Memory B cell (primary cell): ENCODE data around the gene PITPNM2.

Source experiments
- ATAC-seq: fragments of 150-1000 bp; cut with Tn5 transposase; 2 replicates; pipeline ENCODE4 v1.10.0; 2021; ENCODE audit warnings: low read depth, mild to moderate bottlenecking, moderate library complexity
- DNase-seq, 2 donors: peaks; one replicate each; pipeline ENCODE4 v3.0.0; 2022; ENCODE audit warnings: low spot score in 2 of 2
- H3K27ac Mint-ChIP-seq: one replicate; pipeline ENCODE4 v1.8.0; 2022; ENCODE audit warnings: mild to moderate bottlenecking, moderate library complexity, mixed read lengths
- H3K27me3 Mint-ChIP-seq: one replicate; pipeline ENCODE4 v1.8.0; 2022; ENCODE audit warnings: mixed read lengths
- H3K36me3 Mint-ChIP-seq: one replicate; pipeline ENCODE4 v1.8.0; 2022; ENCODE audit warnings: mild to moderate bottlenecking, mixed read lengths
- H3K4me1 Mint-ChIP-seq: one replicate; pipeline ENCODE4 v1.8.0; 2022; ENCODE audit warnings: mixed read lengths
- H3K4me3 Mint-ChIP-seq: one replicate; pipeline ENCODE4 v1.8.0; 2022; ENCODE audit warnings: mild to moderate bottlenecking, moderate library complexity, mixed read lengths
- H3K9me3 Mint-ChIP-seq: one replicate; pipeline ENCODE4 v1.8.0; 2022; ENCODE audit warnings: mixed read lengths

The PITPNM2 gene

DNA sequence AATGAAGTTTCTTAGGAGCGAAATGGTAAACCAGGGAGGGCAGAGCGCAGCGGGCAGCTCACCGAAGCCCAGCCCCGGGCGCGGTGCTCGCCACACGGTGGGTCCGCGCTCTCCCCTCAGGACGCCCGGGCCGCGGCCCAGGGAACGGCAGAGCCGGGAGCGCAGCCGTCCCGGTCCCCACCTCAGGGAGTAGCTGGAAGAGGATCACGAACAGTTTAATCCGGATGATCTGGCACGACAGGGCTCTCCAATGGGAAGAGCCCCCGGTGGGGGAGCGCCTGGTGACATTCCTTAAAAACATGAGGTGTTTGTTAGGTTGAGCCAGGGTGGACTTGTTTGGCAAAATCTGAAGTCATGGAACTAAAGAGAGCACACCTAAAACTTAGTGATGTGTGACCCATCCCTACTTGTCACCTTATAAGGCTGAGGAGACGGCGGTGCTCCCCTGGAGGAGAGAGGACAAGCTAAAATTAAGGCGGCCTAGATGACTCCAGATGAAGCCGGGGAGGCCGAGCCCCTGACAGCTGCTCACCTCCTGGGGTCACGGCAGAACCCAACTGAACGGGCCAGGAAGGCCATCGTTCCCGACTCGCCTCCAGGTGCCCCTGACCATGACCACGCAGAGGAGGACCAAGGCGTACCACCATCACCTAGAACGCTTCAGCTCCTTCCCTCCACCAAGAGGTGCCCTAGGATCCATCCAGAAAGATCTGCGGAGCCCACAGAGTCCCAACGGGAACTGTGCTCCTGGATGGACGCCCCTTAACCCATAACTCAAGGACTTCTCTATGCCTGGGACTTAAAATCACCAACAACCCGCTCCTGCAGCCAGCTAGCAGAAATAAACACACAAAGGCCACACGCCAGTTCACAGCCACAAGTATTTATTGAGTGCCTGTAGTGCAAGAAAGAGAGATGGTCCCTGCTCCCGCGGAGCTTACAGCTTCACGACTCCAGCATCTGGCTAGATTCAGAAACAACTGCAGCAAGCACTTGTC is 866 bp upstream of the PITPNM2 start:
- H3K4me3 Mint-ChIP-seq, result peak overlapping the region; percentile 78
- H3K27ac Mint-ChIP-seq, result no peak overlapping the region
- no peaks in the 10 kb centered on the region for H3K9me3 Mint-ChIP-seq
- H3K4me1 Mint-ChIP-seq, result peaks cover 23% of the 10 kb centered on the region
- DNase-seq (no peak), ATAC-seq (no peak)
- H3K36me3 Mint-ChIP-seq, result no peaks in the 10 kb centered on the region
- H3K27me3 Mint-ChIP-seq, result no peaks in the 10 kb centered on the region

DNA sequence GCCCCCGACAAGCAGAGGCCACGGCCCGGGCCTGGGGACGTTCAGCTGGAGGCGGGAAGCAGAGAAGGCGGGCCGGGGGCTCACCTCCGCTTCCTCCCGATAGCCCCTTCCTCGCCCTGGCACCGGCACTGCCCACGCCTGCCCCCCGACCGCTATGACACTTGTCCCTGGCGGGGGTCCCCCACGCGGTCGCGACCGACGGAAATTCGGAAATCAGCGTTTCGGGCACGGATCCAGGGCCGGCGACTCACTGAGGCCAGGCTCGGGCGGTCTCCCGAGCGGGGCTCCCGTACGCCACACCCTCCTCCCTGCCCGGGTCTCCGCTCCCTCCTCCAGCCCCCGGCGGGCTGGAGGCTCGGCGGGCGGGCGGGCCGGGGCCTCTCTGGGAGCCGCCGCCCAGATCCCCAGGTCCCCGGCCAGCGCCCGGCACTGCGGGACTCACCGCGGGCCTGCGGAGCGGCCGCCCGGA is 581 bp downstream of the PITPNM2 start:
- Mint-ChIP-seq H3K4me1 (peaks cover 25% of the 10 kb centered on the region), H3K27ac (peak overlapping the region; percentile 43), H3K27me3 (no peaks in the 10 kb centered on the region), H3K9me3 (no peaks in the 10 kb centered on the region), H3K36me3 (peaks cover 6% of the 10 kb centered on the region), H3K4me3 (peak overlapping the region; percentile 70)
- no peak for ATAC-seq
- DNase-seq, result no peak

DNA sequence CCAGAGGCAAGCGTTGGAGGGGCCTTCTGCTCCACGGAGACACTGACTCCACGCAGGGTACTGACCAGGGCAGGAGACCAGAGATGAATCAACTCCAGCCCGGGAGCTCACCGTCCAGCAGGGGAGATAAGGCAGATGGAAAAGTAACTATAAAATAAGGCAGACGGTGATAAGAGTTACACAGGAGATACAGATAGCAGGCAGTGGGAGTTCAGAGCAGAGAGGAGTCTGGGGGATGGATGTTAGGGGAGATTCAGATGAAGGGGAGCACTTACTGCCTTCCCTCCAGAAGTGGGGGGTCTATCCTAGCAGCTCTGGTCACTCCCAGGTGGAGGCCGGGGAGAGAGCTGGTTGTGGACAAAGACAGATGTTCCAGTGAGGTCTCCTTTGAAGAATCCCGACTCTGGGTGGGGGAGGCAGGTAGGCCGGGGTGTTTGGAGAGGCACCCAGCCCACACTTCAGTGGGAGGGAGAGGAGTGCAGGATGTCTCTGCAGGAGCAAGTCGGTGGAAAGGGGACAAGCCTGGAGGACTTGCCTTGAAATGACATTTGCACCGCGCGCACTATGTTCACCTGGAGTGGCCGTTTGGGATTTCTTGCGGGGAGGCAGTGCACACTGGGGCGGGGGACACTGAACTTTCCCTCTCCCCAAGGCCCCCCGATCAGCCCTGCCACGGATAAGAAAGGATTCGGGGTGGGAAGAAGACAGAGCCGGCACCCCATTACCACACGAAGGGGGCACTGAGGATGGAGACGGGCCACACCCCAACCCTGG is 1.2 kb downstream of the PITPNM2 start:
- H3K27me3 Mint-ChIP-seq, result no peaks in the 10 kb centered on the region
- DNase-seq (no peak), ATAC-seq (no peak)
- H3K4me1 Mint-ChIP-seq, result peaks cover 27% of the 10 kb centered on the region
- H3K9me3 Mint-ChIP-seq, result no peaks in the 10 kb centered on the region
- peak overlapping the region; percentile 43 for H3K27ac Mint-ChIP-seq
- peak overlapping the region; percentile 70 for H3K4me3 Mint-ChIP-seq
- H3K36me3 Mint-ChIP-seq, result peaks cover 7% of the 10 kb centered on the region

DNA sequence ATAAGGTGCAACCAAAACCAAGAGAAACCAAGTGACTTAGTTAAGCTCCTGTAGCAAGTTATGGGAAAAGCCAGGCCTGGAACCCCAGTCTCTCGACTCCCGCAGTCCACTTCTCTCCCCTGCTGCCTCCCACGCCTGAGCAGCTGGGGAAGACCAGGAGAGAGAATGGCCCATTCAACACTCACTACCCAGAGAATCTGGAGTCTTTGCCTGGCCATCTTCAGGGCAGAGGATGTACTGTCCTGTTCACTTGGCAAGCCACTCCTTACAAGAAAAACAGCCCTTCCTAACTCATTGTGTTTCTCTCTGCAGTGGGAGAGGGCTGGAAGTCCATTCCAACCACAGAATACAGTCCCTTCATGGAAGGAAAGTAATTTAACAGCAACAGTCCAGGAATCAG is 1.8 kb downstream of the PITPNM2 start:
- Mint-ChIP-seq H3K4me1 (peaks cover 28% of the 10 kb centered on the region), H3K27me3 (no peaks in the 10 kb centered on the region), H3K4me3 (peak overlapping the region; percentile 70), H3K9me3 (no peaks in the 10 kb centered on the region), H3K27ac (peak overlapping the region; percentile 43), H3K36me3 (peaks cover 7% of the 10 kb centered on the region)
- ATAC-seq (no peak), DNase-seq (no peak)

DNA sequence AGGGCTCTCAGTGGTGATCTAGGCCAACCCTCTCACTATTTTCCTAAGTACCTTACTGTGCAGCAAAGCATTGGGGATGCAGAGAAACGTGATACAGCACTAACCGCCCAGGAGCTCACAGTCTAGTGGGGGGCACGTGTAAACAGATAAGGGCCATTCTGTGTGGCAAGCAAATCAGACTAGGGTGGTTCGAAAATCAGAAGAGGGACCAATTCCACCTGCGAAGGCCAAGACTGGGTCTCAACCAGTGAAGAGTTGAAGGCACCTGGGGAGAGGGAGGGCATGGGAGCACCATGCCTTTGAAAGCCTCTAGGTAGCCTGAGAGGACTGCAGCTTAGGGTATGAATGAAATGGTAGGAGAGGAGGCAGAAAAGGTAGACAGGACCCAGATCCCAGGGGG is 2.2 kb downstream of the PITPNM2 start:
- DNase-seq (no peak), ATAC-seq (no peak)
- peaks cover 30% of the 10 kb centered on the region for H3K4me1 Mint-ChIP-seq
- H3K27me3 Mint-ChIP-seq, result no peaks in the 10 kb centered on the region
- H3K9me3 Mint-ChIP-seq, result no peaks in the 10 kb centered on the region
- H3K27ac Mint-ChIP-seq, result no peak overlapping the region
- H3K36me3 Mint-ChIP-seq, result peaks cover 7% of the 10 kb centered on the region
- H3K4me3 Mint-ChIP-seq, result peak overlapping the region; percentile 45

DNA sequence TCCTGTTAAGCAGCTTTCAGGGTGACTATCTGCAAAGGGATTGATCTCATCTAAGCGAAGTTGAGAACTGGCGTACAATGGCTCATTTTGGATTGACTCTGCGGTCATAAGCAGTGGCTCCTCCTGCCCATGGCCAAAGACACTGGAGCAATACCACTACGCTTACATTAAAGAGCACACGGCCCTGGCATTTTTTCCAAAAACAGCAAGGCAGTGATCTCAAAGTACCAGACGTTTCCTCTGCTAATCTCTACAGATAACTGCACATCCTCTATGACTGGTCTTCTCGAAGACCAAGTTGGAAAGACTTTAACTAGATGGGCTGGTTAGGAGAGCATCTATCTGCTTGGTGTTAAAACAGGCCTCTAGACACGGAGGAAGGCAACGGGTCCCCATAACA is 2.7 kb downstream of the PITPNM2 start:
- Mint-ChIP-seq H3K4me1 (peaks cover 32% of the 10 kb centered on the region), H3K9me3 (no peaks in the 10 kb centered on the region), H3K27me3 (no peaks in the 10 kb centered on the region), H3K4me3 (peak overlapping the region; percentile 45), H3K27ac (no peak overlapping the region), H3K36me3 (peaks cover 7% of the 10 kb centered on the region)
- no peak for DNase-seq
- ATAC-seq, result no peak

DNA sequence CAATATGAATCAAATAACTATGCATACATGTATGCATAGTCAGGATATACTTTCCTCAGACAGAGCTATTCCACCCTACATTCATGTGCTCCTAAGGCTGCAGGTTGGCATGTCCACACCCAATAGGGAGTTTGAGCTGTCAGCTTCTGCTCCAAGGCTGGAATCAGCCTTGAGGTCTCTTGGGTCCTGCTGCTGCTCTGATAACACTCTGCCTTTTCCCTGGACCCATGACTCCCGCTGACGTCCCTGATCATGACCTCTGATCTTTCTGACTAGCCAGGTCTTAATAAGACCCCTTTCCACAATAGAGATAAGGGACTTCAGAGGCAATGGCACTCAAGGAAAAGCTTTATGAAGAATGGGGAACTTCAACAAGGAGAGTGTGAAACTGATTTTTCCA is 5.7 kb downstream of the PITPNM2 start:
- H3K4me3 Mint-ChIP-seq, result no peak overlapping the region
- no peaks in the 10 kb centered on the region for H3K27me3 Mint-ChIP-seq
- H3K4me1 Mint-ChIP-seq, result peaks cover 45% of the 10 kb centered on the region
- no peaks in the 10 kb centered on the region for H3K9me3 Mint-ChIP-seq
- H3K36me3 Mint-ChIP-seq, result peaks cover 7% of the 10 kb centered on the region
- no peak overlapping the region for H3K27ac Mint-ChIP-seq
- ATAC-seq (no peak), DNase-seq (no peak)

DNA sequence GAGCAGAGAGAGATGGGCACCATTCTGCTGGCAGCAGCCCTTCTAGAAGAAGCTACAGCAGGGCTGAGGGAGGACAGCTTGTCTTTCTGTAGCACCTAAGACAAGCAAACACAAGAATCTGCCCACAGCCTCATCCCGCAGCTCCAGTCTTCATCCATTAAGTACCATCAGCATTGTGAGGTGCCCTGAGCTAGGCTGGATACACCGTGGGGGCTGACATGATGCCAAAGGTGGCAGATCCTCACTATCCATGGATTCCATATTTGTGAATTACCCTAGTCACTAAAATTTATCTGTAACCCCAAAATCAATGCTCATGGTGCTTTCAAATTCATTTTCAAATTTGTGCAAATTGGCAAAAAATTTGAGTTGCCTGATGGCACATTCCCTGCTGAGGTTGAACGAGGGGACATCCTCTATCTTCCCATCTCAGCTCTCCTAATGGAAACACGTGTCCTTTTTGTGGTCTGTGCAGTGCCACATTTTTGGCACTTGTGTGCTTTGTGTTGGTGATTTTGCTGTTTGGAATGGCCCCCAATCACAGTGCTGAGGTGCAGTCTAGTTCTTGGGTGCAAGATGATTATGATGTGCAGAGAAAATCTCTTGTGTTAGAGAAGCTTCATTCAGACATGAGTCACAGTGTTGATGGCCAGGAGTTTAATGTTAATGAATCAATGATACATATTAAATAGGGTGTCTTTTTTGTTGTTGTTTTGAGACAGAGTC is 7.0 kb downstream of the PITPNM2 start:
- H3K36me3 Mint-ChIP-seq, result peaks cover 9% of the 10 kb centered on the region
- peaks cover 37% of the 10 kb centered on the region for H3K4me1 Mint-ChIP-seq
- ATAC-seq (no peak), DNase-seq (no peak)
- H3K9me3 Mint-ChIP-seq, result no peaks in the 10 kb centered on the region
- no peak overlapping the region for H3K4me3 Mint-ChIP-seq
- no peaks in the 10 kb centered on the region for H3K27me3 Mint-ChIP-seq
- peak overlapping the region; percentile 85 for H3K27ac Mint-ChIP-seq

DNA sequence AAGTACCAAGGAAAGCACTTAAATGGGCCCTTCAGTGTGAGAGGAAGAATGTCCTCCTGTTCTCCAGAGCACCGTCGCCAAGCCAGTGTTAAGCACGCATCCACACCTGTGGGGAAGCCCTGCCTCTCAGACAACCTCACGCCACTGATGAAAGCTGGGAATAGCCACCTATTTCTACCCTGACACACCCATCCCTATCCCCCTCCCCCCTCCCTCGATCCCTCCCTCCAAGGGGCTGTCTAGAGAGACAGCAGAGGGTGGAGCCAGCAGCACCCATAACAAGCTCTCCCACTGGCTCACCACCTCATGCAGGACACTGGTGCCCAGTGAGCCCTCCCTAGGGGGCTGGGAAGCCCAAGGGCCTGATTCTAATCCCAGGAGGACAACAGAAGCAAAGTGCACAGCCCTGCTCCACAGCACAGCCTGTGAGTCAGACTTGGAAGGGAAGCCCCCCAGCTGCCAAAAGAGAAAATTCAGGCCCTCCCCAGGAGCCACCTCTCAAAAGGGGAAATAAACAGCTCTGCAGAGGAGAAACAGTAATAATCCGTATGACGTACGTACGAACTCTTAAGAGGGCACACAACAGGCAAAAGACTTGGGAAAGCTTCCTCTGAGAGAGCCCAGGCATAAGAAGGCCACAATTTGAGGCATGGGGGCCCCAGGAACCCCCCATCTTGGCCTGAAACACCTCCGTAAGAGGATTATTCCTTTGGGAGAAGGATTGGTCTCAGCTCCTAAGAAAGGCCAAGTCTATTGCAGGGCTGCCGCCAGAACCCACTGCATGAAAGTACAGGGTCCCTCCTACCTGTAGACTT is 7.8 kb downstream of the PITPNM2 start:
- peaks cover 9% of the 10 kb centered on the region for H3K36me3 Mint-ChIP-seq
- DNase-seq, result peak in 1 of 2 donors; percentile 29
- peak; percentile 95 for ATAC-seq
- H3K27me3 Mint-ChIP-seq, result no peaks in the 10 kb centered on the region
- H3K4me3 Mint-ChIP-seq, result peak overlapping the region; percentile 44
- peak overlapping the region; percentile 85 for H3K27ac Mint-ChIP-seq
- no peaks in the 10 kb centered on the region for H3K9me3 Mint-ChIP-seq
- peaks cover 29% of the 10 kb centered on the region for H3K4me1 Mint-ChIP-seq

DNA sequence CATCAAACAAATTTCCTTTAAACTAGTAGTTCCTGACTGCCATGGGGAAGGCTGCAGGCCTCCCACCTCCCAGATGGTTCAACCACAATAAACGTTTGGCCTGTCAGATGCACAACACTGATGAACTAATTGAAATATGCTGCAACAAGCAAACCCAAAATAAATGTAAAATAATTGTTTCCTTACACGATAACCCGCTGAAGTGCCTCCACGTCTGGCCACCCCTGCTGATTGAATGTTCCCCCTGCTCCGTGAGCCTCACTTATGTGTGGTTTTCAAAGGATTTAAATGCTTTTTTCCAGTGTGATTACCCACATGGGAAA is 8.4 kb downstream of the PITPNM2 start:
- H3K27me3 Mint-ChIP-seq, result no peaks in the 10 kb centered on the region
- H3K4me1 Mint-ChIP-seq, result peaks cover 28% of the 10 kb centered on the region
- DNase-seq (no peak), ATAC-seq (no peak)
- H3K4me3 Mint-ChIP-seq, result no peak overlapping the region
- peaks cover 9% of the 10 kb centered on the region for H3K36me3 Mint-ChIP-seq
- H3K9me3 Mint-ChIP-seq, result no peaks in the 10 kb centered on the region
- peak overlapping the region; percentile 85 for H3K27ac Mint-ChIP-seq

DNA sequence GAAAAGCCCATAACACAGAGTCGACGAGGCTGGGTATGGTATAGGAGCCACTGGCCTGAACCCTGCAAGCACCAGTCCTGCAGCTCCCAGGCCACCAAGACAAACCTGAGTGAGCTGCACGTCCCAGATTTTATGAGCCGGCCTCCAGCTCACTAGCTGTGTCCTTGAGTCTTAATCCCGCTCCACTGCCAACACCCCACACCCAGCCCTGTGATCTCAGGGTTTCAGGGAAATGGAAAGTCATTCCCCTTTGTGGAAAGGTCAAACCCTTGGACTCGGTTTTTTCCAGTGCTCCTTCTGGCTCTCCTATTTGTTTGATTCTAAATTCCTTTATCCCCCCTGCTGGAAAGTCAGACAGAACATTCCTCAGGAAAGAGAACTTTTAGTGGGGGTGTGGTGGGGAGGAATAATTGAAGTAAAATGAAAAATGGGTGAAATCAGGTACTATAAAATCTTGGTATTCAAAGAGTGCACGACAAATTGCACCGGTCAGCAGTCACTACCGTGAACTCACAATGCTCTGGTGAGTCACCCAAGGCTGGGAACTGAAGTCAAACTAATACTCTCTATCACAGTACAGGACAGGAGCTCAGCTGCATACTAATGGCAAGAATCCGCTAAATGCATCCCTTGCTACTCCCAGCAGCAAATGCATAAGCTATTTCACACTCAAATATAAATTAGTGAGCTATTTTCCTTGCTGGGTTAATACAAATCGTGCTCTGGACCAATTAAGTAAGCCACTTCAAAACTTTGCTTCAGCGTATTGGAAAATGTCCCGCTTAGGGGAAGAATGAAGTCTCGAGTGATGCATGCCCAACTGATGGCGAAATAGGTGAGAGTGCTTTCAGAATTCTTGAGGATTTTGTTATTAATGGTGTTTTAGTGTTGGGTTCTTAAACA is 9.0 kb downstream of the PITPNM2 start:
- Mint-ChIP-seq H3K4me1 (peaks cover 24% of the 10 kb centered on the region), H3K4me3 (no peak overlapping the region), H3K9me3 (no peaks in the 10 kb centered on the region), H3K27ac (no peak overlapping the region), H3K36me3 (peaks cover 9% of the 10 kb centered on the region), H3K27me3 (no peaks in the 10 kb centered on the region)
- ATAC-seq (no peak), DNase-seq (no peak)

DNA sequence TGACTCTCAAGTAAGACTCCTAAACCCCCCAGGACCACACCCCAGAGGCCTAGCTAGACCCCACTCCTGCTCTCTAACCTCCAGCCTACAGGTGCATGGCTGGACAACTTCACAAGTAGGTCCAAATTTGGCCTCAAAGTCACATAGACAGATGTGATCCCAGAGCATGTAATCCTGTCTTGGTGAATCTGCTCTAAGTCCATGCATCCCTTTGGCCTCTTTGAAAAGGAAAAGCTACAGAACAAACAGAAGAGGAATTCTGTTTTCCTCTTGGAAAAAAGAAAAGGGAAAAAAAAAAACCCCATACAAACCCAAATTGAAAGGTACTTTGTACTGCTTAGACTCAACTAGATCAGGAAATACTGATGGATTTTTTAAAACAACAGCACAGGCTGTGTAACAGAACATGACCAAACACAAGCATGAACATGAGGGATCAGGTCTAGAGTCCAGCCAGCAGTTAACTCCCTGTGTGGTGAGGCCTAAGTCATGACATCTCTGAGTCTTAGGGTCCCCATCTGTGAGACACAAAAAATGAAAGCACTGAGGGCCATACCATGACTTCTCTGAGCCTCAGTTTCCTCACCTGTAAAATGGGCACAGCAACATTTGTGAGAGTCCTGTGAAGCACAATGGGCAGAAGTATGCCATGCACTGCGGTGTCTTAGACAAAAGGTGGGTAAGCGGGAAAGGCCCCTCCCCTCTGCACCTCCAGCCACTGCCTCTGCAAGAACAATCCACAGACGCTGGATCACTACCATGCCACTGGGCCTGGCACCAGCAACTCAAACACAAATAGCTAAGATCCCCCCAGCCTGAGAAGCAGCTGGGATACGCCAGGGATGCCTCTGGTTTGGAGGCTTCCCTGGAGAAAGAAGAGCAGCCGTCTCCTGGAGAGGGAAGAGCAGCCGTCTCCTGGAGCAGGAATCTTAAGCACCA is 9.9 kb downstream of the PITPNM2 start:
- ATAC-seq, result no peak
- Mint-ChIP-seq H3K4me1 (peaks cover 25% of the 10 kb centered on the region), H3K4me3 (no peak overlapping the region), H3K36me3 (peaks cover 11% of the 10 kb centered on the region), H3K27me3 (no peaks in the 10 kb centered on the region), H3K27ac (peak overlapping the region; percentile 41), H3K9me3 (no peaks in the 10 kb centered on the region)
- no peak for DNase-seq
